H1 (cell line): ENCODE results near the gene ABCA1. TPM values are rescaled to one million over a fixed set of nuclear protein-coding genes. Genes with fewer than 3 reads are reported as not detected.

ENCODE experiments used
- BRCA1 ChIP-seq: IDR thresholded peaks from 2 replicates; pipeline ENCODE4 v1.6.1; 2012; ENCODE audit warnings: low read depth, low read length, improper control_type of control experiment
- GABPA ChIP-seq: IDR thresholded peaks from 2 replicates; pipeline ENCODE4 v1.6.1; 2011; ENCODE audit warnings: mild to moderate bottlenecking, low read length, moderate library complexity, borderline replicate concordance; ENCODE audit not compliant: insufficient read depth
- RBBP5 ChIP-seq: IDR thresholded peaks from 2 replicates; pipeline ENCODE4 v1.7.1; 2012; ENCODE audit warnings: low read depth, mild to moderate bottlenecking, inconsistent platforms, low read length, moderate library complexity, borderline replicate concordance
- polyA plus RNA-seq, 7 experiments: library from polyadenylated mRNA; depleted of rRNA in 3 of 7; stranded (reverse) in 5 of 7; unstranded in 2 of 7; fragments of >200 nt in 5 of 7; fragments of 200-250 nt in 2 of 7; gene quantifications; 1 replicate in 5 of 7; 2 replicates in 1 of 7; 4 replicates in 1 of 7; pipeline versions ENCODE4 v1.2.1 to v1.2.3, GENCODE V29; 2011 to 2013; ENCODE audit warnings: missing spikeins in 2 of 7, mixed read lengths in 2 of 7
- total RNA-seq: library from RNA; stranded (reverse); fragmentation: NEBNext Ultra II Directional; extraction: Animal tissue kit (Norgen Biotek cat#: 25700); gene quantifications from 2 replicates; pipeline ENCODE4 v1.2.1, GENCODE V29; 2021
- TF ChIP-seq, protein P1 (sequence below): IDR thresholded peaks from 2 replicates; pipeline ENCODE4 v1.6.1; 2012; ENCODE audit warnings: inconsistent platforms

ABCA1 gene
- total and polyA plus RNA-seq, 2 of the 8 experiments (the other 6 are each of a cell fraction or from before 2014, with no cell fraction given): 6.9 to 7.8 TPM

GRCh38 chr9:104747245-104747564 lies 180.8 kb downstream of the ABCA1 start (continued):
- no peak for TF ChIP-seq BRCA1
- TF ChIP-seq GABPA: no peak
- TF ChIP-seq, protein P1, sequence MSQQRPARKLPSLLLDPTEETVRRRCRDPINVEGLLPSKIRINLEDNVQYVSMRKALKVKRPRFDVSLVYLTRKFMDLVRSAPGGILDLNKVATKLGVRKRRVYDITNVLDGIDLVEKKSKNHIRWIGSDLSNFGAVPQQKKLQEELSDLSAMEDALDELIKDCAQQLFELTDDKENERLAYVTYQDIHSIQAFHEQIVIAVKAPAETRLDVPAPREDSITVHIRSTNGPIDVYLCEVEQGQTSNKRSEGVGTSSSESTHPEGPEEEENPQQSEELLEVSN: no peak
- no peak for TF ChIP-seq RBBP5
